CD14-positive monocyte (primary cell): ENCODE results near the gene SMARCB1. TPM values are rescaled to one million over a fixed set of nuclear protein-coding genes. Genes with fewer than 3 reads are reported as not detected.

ENCODE experiments used
- DNase-seq, 3 donors: peaks; one replicate each; pipeline ENCODE4 v3.0.0-alpha.2; 2011 to 2022
- H2AFZ ChIP-seq: 2 replicates; pipeline ENCODE4 v1.6.0; 2012; ENCODE audit warnings: mild to moderate bottlenecking, low read depth, low read length, inconsistent platforms; ENCODE audit not compliant: insufficient read depth, poor library complexity, severe bottlenecking
- H3K27ac ChIP-seq, 2 donors: 1 replicate in 1 of 2; 2 replicates in 1 of 2; pipeline ENCODE4 v1.5.1; 2012 to 2013; ENCODE audit warnings: low read length in 2 of 2, control low read depth in 1 of 2, inconsistent platforms in 1 of 2, low read depth in 1 of 2, mild to moderate bottlenecking in 1 of 2
- H3K27me3 ChIP-seq, 2 donors: one replicate each; pipeline versions ENCODE4 v1.6.0 to v1.6.1; 2011 to 2013; ENCODE audit warnings: low read length in 2 of 2; ENCODE audit not compliant: control insufficient read depth in 2 of 2, insufficient read depth in 2 of 2
- H3K36me3 ChIP-seq, 2 donors: replicated peaks in 1 of 2; 1 replicate in 1 of 2; 2 replicates in 1 of 2; pipeline versions ENCODE4 v1.5.1 to v1.6.1; 2012 to 2013; ENCODE audit warnings: low read length in 2 of 2, control low read depth in 1 of 2, inconsistent platforms in 1 of 2, mild to moderate bottlenecking in 1 of 2; ENCODE audit not compliant: insufficient read depth in 2 of 2, control insufficient read depth in 1 of 2
- H3K4me1 ChIP-seq, 2 donors: 1 replicate in 1 of 2; 2 replicates in 1 of 2; pipeline versions ENCODE4 v1.5.1 to v1.6.1; 2012 to 2013; ENCODE audit warnings: low read length in 2 of 2, control low read depth in 1 of 2, inconsistent platforms in 1 of 2, mild to moderate bottlenecking in 1 of 2, moderate library complexity in 1 of 2; ENCODE audit not compliant: insufficient read depth in 2 of 2, control insufficient read depth in 1 of 2
- H3K4me2 ChIP-seq: replicated peaks from 2 replicates; pipeline ENCODE3; 2012; ENCODE audit warnings: low read length, moderate library complexity, mild to moderate bottlenecking; ENCODE audit not compliant: poor library complexity, severe bottlenecking; ENCODE audit errors: extremely low read depth
- H3K4me3 ChIP-seq, 3 experiments: fragments of 200-600 bp in 1 of 3; sonication (generic) in 1 of 3; replicated peaks in 1 of 3; 1 replicate in 2 of 3; 2 replicates in 1 of 3; pipeline ENCODE4 v1.5.1; 2011 to 2013; ENCODE audit warnings: low read length in 3 of 3, mild to moderate bottlenecking in 3 of 3, control low read depth in 2 of 3, low read depth in 2 of 3, inconsistent platforms in 1 of 3, moderate library complexity in 1 of 3
- H3K79me2 ChIP-seq: 2 replicates; pipeline ENCODE4 v1.6.0; 2012; ENCODE audit warnings: mild to moderate bottlenecking, control low read depth, inconsistent platforms, low read length, moderate library complexity; ENCODE audit not compliant: insufficient read depth
- H3K9ac ChIP-seq: 2 replicates; pipeline ENCODE4 v1.6.0; 2017; ENCODE audit warnings: low read length, mild to moderate bottlenecking; ENCODE audit not compliant: insufficient read depth, poor library complexity, severe bottlenecking
- H3K9me3 ChIP-seq, 2 donors: replicated peaks in 1 of 2; 1 replicate in 1 of 2; 2 replicates in 1 of 2; pipeline versions ENCODE4 v1.5.1 to v1.6.1; 2012 to 2013; ENCODE audit warnings: low read length in 2 of 2, control low read depth in 1 of 2; ENCODE audit not compliant: control insufficient read depth in 1 of 2, insufficient read depth in 1 of 2
- H4K20me1 ChIP-seq: 2 replicates; pipeline ENCODE4 v1.6.0; 2012; ENCODE audit warnings: mild to moderate bottlenecking, low read length, control low read depth, moderate library complexity; ENCODE audit not compliant: insufficient read depth
- H3K27ac Mint-ChIP-seq, 7 donors: one replicate each; pipeline ENCODE4 v1.8.0; 2020; ENCODE audit warnings: mild to moderate bottlenecking in 7 of 7, mixed read lengths in 7 of 7, moderate library complexity in 6 of 7, inconsistent platforms in 2 of 7
- H3K27me3 Mint-ChIP-seq, 3 donors: one replicate each; pipeline ENCODE4 v1.8.0; 2021 to 2022; ENCODE audit warnings: low read depth in 3 of 3, mild to moderate bottlenecking in 3 of 3, mixed read lengths in 3 of 3, moderate library complexity in 3 of 3, inconsistent platforms in 1 of 3
- H3K36me3 Mint-ChIP-seq, 2 donors: one replicate each; pipeline ENCODE4 v1.8.0; 2020; ENCODE audit warnings: mixed read lengths in 2 of 2, inconsistent platforms in 1 of 2, mild to moderate bottlenecking in 1 of 2
- H3K4me1 Mint-ChIP-seq: one replicate; pipeline ENCODE4 v1.8.0; 2020; ENCODE audit warnings: mild to moderate bottlenecking, mixed read lengths
- H3K4me3 Mint-ChIP-seq, 2 donors: one replicate each; pipeline ENCODE4 v1.8.0; 2020; ENCODE audit warnings: mild to moderate bottlenecking in 2 of 2, mixed read lengths in 2 of 2, moderate library complexity in 1 of 2
- H3K9me3 Mint-ChIP-seq, 7 donors: one replicate each; pipeline ENCODE4 v1.8.0; 2020 to 2022; ENCODE audit warnings: mixed read lengths in 7 of 7, mild to moderate bottlenecking in 6 of 7, moderate library complexity in 6 of 7, inconsistent platforms in 2 of 7
- CTCF ChIP-seq: fragments of 200-600 bp; IDR thresholded peaks from one replicate; pipeline ENCODE4 v1.8.0; 2022; ENCODE audit warnings: antibody characterized with exemption, mild to moderate bottlenecking
- WGBS: methylation state at CpG from one replicate; pipeline ENCODE4 v1.1.5; 2013; ENCODE audit warnings: missing lambda C conversion rate; ENCODE audit not compliant: insufficient coverage; 5-methylcytosine and 5-hydroxymethylcytosine counted together
- intact Hi-C, 2 donors: fragments of 100-400 bp; cut with micrococcal nuclease; formaldehyde crosslinking; loops; one replicate each; pipeline versions ENCODE4 v1.15.0 to v1.15.1; 2023
- polyA plus RNA-seq, 3 donors: library from polyadenylated mRNA; depleted of rRNA in 1 of 3; unstranded in 2 of 3; stranded (reverse) in 1 of 3; fragments of 300-500 nt in 2 of 3; fragments of >200 nt in 1 of 3; fragmentation: Illumina TruSeq in 2 of 3; gene quantifications; 1 replicate in 2 of 3; 2 replicates in 1 of 3; pipeline ENCODE4 v1.2.3, GENCODE V29; 2012 to 2021

The SMARCB1 gene
- polyA plus RNA-seq, 3 donors, result 30.3 to 71.8 (median 31.5) TPM

- no peak overlapping the region for H3K4me2 ChIP-seq
- WGBS, result 95% methylated on average over 6 of the region's 7 CpGs
- no peak overlapping the region for H3K27ac ChIP-seq
- H4K20me1 ChIP-seq, result no peaks in the 10 kb centered on the region
- Mint-ChIP-seq H3K4me3 (no peak overlapping the region), H3K27me3 (peaks cover 0 to 1% (median 0%) of the 10 kb centered on the region in 3 donors), H3K9me3 (no peaks in the 10 kb centered on the region), H3K36me3 (no peaks in the 10 kb centered on the region), H3K27ac (no peak overlapping the region), H3K4me1 (no peaks in the 10 kb centered on the region)
- intact Hi-C loops, result no loop called here
- no peaks in the 10 kb centered on the region for H3K9me3 ChIP-seq
- DNase-seq, result no peak
- no peaks in the 10 kb centered on the region for H3K27me3 ChIP-seq
- H3K79me2 ChIP-seq, result no peaks in the 10 kb centered on the region
- no peak overlapping the region for H3K4me3 ChIP-seq
- H2AFZ ChIP-seq, result no peak overlapping the region
- no peaks in the 10 kb centered on the region for H3K36me3 ChIP-seq
- H3K4me1 ChIP-seq, result no peaks in the 10 kb centered on the region
- TF ChIP-seq CTCF, result no peak
- H3K9ac ChIP-seq, result no peak overlapping the region
Measured at GRCh38 chr22:23878219-23878618, 91.5 kb downstream of the SMARCB1 start.

GRCh38 chr22:23882370-23882769, 95.6 kb downstream of the SMARCB1 start:
- Mint-ChIP-seq H3K27me3 (peaks cover 0 to 2% (median 2%) of the 10 kb centered on the region in 3 donors), H3K27ac (no peak overlapping the region), H3K36me3 (no peaks in the 10 kb centered on the region), H3K9me3 (peaks cover 0 to 6% (median 0%) of the 10 kb centered on the region in 7 donors), H3K4me1 (no peaks in the 10 kb centered on the region), H3K4me3 (no peak overlapping the region)
- no peak for DNase-seq
- 95% methylated on average over 17 of the region's 20 CpGs for WGBS
- Histone ChIP-seq H3K27me3 (no peaks in the 10 kb centered on the region), H4K20me1 (no peaks in the 10 kb centered on the region), H3K4me3 (no peak overlapping the region), H3K4me2 (no peak overlapping the region), H3K27ac (no peak overlapping the region), H3K9ac (no peak overlapping the region), H3K79me2 (no peaks in the 10 kb centered on the region), H2AFZ (no peak overlapping the region), H3K9me3 (no peaks in the 10 kb centered on the region), H3K4me1 (no peaks in the 10 kb centered on the region), H3K36me3 (no peaks in the 10 kb centered on the region)
- intact Hi-C loops, result no loop called here
- no peak for TF ChIP-seq CTCF
